GM13976 (cell line): Measurements from ENCODE around the gene UBL4A.

Experiments used
- DNase-seq: peaks from one replicate; pipeline ENCODE4 v3.0.0; 2012; ENCODE audit warnings: low spot score
- CTCF ChIP-seq: IDR thresholded peaks from 2 replicates; pipeline ENCODE4 v1.5.1; 2012; ENCODE audit warnings: borderline replicate concordance, mild to moderate bottlenecking; ENCODE audit not compliant: insufficient read depth; ENCODE audit errors: extremely low read depth, missing control alignments, control extremely low read depth
- in situ Hi-C: fragments of 300-500 bp; cut with MboI; formaldehyde crosslinking; loops from one replicate; pipeline ENCODE4 v1.12.0; 2022; ENCODE audit warnings: low sequenced_read_pairs, mixed read lengths, inconsistent platforms; ENCODE audit not compliant: unreplicated experiment

The UBL4A gene

GRCh38 chrX:154457491-154458115 lies 28.8 kb downstream of the UBL4A start:
- DNase-seq: peak; percentile 87
- in situ Hi-C loops: no loop called here
- TF ChIP-seq CTCF: no peak

GRCh38 chrX:154452823-154453222 lies 33.6 kb downstream of the UBL4A start:
- no peak for DNase-seq
- in situ Hi-C loops: no loop called here
- no peak for TF ChIP-seq CTCF

DNA sequence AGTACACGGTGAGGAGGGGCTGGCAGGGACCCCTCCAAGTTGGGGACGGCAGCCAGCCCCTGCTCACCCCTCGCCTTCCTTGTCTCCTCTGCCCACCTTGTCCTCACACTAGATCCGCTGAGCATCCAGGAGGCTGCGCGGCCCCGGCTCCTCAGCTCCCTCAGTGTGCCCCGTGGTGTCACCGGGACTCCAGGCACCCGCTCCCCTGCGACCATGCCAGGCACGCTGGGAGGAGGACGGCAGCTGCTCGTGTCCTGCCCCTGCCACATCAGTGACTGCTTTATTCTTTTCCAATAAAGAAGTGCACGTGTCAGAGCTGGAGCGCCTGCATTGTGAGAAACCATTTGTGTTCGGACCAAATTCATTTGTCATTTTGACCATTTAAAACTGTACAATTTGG lies 36.1 kb downstream of the UBL4A start:
- in situ Hi-C loops: no loop called here
- DNase-seq: no peak
- no peak for TF ChIP-seq CTCF

DNA sequence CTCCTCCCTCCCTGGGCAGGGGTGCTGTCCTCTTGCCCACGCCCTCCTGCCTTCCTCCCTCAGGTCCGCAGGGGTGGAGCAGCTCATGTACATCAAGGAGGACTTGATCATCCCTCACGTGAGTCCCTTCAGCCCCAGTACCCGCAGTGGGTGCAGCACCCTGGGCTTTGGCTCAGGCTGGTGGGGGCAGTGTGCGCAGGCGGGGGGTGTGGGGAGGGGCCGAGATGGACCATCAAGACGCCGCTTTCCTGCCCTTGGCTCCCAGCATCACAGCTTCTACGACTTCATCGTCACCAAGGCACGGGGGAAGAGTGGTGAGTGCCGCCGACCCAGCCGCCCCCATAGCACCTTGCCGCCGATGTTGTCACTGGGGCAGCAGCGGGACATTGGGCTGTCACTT lies 36.8 kb downstream of the UBL4A start:
- in situ Hi-C loops: no loop called here

DNA sequence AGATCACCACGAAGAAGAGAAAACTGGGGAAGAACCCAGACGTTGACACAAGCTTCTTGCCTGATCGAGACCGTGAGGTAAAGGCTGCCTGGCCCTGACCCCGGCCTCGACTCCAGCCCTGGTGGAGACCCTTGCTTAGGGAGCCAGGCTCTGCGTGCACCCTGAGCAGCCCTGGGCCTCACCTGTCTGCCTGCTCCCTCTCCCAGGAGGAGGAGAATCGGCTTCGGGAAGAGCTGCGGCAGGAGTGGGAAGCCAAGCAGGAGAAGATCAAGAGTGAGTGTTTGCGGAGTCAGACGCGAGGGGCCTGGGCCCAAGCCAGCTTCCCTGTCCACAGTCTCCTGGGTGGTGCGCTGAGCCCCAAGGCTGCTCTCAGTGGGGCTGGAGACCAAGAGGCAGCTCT lies 37.9 kb downstream of the UBL4A start:
- in situ Hi-C loops: no loop called here
- DNase-seq: no peak
- TF ChIP-seq CTCF: no peak

More for the DNA sequence above, 36.8 kb downstream of the UBL4A start:
- DNase-seq: no peak
- TF ChIP-seq CTCF: no peak

DNA sequence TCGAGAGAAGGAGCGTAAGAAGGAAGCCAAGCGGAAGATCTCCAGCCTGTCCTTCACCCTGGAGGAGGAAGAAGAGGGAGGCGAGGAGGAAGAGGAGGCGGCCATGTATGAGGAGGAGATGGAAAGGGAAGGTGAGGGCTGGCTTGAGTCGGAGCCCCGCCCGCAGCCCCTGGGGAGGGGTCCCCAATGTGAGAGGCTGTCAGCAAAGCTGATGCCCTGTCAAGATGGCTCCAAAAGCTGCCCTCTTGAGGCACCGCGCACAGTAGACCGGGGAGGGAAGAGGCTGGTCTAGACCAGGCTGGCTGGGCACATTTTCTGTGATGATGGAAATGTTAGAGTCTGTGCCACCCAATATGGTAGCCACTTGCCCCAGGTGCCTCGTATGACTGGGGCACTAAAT lies 40.0 kb downstream of the UBL4A start:
- no peak for DNase-seq
- in situ Hi-C loops: no loop called here
- no peak for TF ChIP-seq CTCF

DNA sequence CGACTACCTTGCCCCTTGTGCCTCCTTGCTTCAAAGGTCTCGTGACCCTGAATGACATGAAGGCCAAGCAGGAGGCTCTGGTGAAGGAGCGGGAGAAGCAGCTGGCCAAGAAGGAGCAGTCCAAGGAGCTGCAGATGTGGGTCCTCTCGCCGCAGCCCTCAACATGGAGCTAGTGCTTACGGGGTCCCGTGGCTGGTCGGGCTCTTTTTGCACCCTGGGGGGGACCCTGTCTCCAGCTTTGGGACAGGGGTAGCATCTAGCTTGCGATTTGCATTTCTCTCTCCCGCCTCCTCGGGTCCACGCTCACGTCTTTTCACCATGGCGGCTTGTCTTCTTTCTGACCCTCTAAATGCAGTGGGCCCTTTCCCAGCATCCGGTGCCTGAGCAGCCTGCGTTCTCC lies 40.6 kb downstream of the UBL4A start:
- in situ Hi-C loops: no loop called here
- no peak for TF ChIP-seq CTCF
- DNase-seq: no peak
